Mammary epithelial cell (primary cell): Measurements from ENCODE around the gene SEC14L2.

ENCODE experiments used
- CTCF ChIP-seq, 2 donors: IDR thresholded peaks in 1 of 2; conservative IDR thresholded peaks in 1 of 2; 2 replicates each; pipeline ENCODE4 v1.5.1; 2011 to 2012; ENCODE audit warnings: inconsistent platforms in 2 of 2, low read length in 2 of 2, mild to moderate bottlenecking in 2 of 2, control low read depth in 1 of 2, low read depth in 1 of 2; ENCODE audit not compliant: insufficient read depth in 1 of 2; ENCODE audit errors: extremely low read depth in 1 of 2
- EZH2 ChIP-seq: IDR thresholded peaks from 2 replicates; pipeline ENCODE4 v1.6.1; 2012; ENCODE audit warnings: low read length, inconsistent platforms, borderline replicate concordance

GRCh38 chr22:30347255-30347892, 49.4 kb upstream of the SEC14L2 start:
- TF ChIP-seq CTCF (conservative IDR thresholded peaks at IDR 0.05 in 1 of 2, IDR thresholded peaks at IDR 0.05 in 1 of 2; ENCODE audit: extremely low read depth in 1 of 2, insufficient read depth in 1 of 2, low read depth in 1 of 2, low read length in 2 of 2) (no peak), EZH2 (no peak)
